A673 (cell line): ENCODE data around the gene SPATS2L. TPM values are rescaled to one million over a fixed set of nuclear protein-coding genes. Genes with fewer than 3 reads are reported as not detected.

Source experiments
- BruUV-seq: library from RNA; stranded (reverse); fragments of 400-500 nt; replicated peaks from 2 replicates; lab custom pipeline; 2021; lab: Mats Ljungman, UMichigan
- CTCF ChIA-PET: fragments of 300-600 bp; sonication (Branson Sonifier 250); formaldehyde crosslinking; loops from one replicate; lab custom pipeline; 2022; ENCODE audit warnings: antibody characterized with exemption; lab: Charles Lee
- POLR2A ChIA-PET: fragments of 300-600 bp; sonication (Branson Sonifier 250); formaldehyde crosslinking; loops from one replicate; lab custom pipeline; 2022; ENCODE audit warnings: antibody characterized with exemption; ENCODE audit not compliant: low non-redundant PET; lab: Charles Lee
- DNase-seq: peaks from one replicate; pipeline ENCODE4 v3.0.0-alpha.2; 2015; ENCODE audit warnings: low spot score
- H3K27ac ChIP-seq: fragments of 200-600 bp; sonication (generic); 2 replicates; pipeline ENCODE4 v1.5.1; 2016; ENCODE audit warnings: mixed run types, low read depth, mild to moderate bottlenecking, mixed read lengths, antibody characterized with exemption, low read length; ENCODE audit not compliant: poor library complexity, severe bottlenecking
- H3K27me3 ChIP-seq: fragments of 200-600 bp; sonication (generic); replicated peaks from 2 replicates; pipeline ENCODE4 v1.6.1; 2017; ENCODE audit warnings: mixed run types, low read depth, mild to moderate bottlenecking, mixed read lengths, antibody characterized with exemption, low read length; ENCODE audit not compliant: insufficient read depth, poor library complexity
- H3K36me3 ChIP-seq: fragments of 200-600 bp; sonication (generic); 2 replicates; pipeline ENCODE4 v1.6.1; 2016; ENCODE audit warnings: mixed run types, mild to moderate bottlenecking, mixed read lengths, antibody characterized with exemption, low read length; ENCODE audit not compliant: insufficient read depth, poor library complexity, severe bottlenecking
- H3K4me1 ChIP-seq: fragments of 200-600 bp; sonication (generic); 2 replicates; pipeline ENCODE4 v1.6.1; 2017; ENCODE audit warnings: mixed run types, mild to moderate bottlenecking, mixed read lengths, antibody characterized with exemption, low read length; ENCODE audit not compliant: insufficient read depth, poor library complexity, severe bottlenecking
- H3K4me3 ChIP-seq: fragments of 200-600 bp; sonication (generic); 2 replicates; pipeline ENCODE4 v1.5.1; 2016; ENCODE audit warnings: low read depth, mixed run types, mild to moderate bottlenecking, mixed read lengths, low read length; ENCODE audit not compliant: poor library complexity, severe bottlenecking
- H3K9me3 ChIP-seq: fragments of 200-600 bp; sonication (generic); 2 replicates; pipeline ENCODE4 v1.6.1; 2016; ENCODE audit warnings: mixed run types, low read depth, mild to moderate bottlenecking, mixed read lengths, antibody characterized with exemption, low read length; ENCODE audit not compliant: poor library complexity, severe bottlenecking
- EZH2 ChIP-seq: fragments of 200-600 bp; sonication (generic); IDR thresholded peaks from 2 replicates; pipeline ENCODE4 v1.6.1; 2017; ENCODE audit warnings: borderline replicate concordance, low read depth, mild to moderate bottlenecking, mixed read lengths, antibody characterized with exemption, low read length; ENCODE audit not compliant: poor library complexity, severe bottlenecking
- intact Hi-C: fragments of 100-400 bp; cut with micrococcal nuclease; formaldehyde crosslinking; loops from one replicate; pipeline ENCODE4 v1.10.0; 2022; ENCODE audit not compliant: unreplicated experiment
- total RNA-seq: library from RNA; stranded (reverse); gene quantifications from 2 replicates; pipeline ENCODE4 v1.2.3, GENCODE V29; 2021
- TF ChIP-seq, protein P1 (sequence below): fragments of 300-800, 200-600 bp; sonication (generic); conservative IDR thresholded peaks from 2 replicates; pipeline ENCODE4 v1.5.1; 2017; ENCODE audit warnings: low read depth, mild to moderate bottlenecking, antibody characterized with exemption, low read length, moderate library complexity, mixed read lengths

SPATS2L gene
- total RNA-seq, 1 experiment from 2014 or later: 10.0 TPM

DNA sequence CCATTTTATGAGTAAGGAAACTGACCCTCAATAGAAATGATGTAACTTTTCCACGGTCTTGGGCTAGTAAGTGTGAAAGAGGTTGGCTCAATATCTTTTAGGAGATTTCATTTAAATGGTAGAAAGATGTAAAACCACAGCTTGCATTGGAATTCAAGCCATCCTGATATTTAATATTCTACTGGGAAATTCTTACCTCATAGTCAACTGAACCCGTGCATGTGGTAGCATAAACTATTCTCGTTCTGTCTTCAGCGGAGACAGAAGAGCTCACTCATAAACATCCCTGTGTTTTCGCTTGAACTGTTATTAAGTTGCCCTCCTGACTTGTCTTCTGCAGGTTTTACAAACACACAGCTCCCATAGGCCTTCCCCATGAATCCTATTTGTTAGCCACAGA lies 8.5 kb upstream of the SPATS2L start:
- no peak for DNase-seq
- ChIA-PET POLR2A (no interaction called here), CTCF (no interaction called here)
- no TSS peak for BruUV-seq
- no peaks in the 10 kb centered on the region for H3K9me3 ChIP-seq
- H3K27me3 ChIP-seq: peaks cover 6% of the 10 kb centered on the region
- H3K4me1 ChIP-seq: no peaks in the 10 kb centered on the region
- no peak overlapping the region for H3K27ac ChIP-seq
- no peak for TF ChIP-seq EZH2
- TF ChIP-seq, protein P1, sequence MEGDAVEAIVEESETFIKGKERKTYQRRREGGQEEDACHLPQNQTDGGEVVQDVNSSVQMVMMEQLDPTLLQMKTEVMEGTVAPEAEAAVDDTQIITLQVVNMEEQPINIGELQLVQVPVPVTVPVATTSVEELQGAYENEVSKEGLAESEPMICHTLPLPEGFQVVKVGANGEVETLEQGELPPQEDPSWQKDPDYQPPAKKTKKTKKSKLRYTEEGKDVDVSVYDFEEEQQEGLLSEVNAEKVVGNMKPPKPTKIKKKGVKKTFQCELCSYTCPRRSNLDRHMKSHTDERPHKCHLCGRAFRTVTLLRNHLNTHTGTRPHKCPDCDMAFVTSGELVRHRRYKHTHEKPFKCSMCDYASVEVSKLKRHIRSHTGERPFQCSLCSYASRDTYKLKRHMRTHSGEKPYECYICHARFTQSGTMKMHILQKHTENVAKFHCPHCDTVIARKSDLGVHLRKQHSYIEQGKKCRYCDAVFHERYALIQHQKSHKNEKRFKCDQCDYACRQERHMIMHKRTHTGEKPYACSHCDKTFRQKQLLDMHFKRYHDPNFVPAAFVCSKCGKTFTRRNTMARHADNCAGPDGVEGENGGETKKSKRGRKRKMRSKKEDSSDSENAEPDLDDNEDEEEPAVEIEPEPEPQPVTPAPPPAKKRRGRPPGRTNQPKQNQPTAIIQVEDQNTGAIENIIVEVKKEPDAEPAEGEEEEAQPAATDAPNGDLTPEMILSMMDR: no peak
- H3K4me3 ChIP-seq: no peak overlapping the region
- intact Hi-C loops: no loop called here
- H3K36me3 ChIP-seq: no peaks in the 10 kb centered on the region

DNA sequence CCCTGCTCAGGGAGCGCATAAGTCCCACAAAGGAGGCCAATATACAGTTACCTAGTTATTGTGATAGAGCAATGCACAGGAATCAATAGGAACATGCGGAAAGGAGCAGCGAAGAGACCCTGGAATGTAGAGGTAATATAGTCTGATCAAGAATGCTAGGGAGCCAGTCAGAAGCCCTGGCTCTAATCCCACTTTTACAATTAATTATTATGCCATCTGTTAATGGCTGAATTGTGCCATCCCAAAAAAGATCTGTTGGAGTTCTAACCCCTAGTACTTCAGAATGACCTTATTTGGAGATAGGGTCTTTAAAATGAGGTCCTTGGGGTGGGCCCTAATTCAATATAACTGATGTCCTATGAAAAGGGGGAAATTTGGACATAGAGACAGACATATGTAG lies 7.7 kb upstream of the SPATS2L start:
- Histone ChIP-seq H3K36me3 (no peaks in the 10 kb centered on the region), H3K27me3 (peaks cover 5% of the 10 kb centered on the region), H3K9me3 (no peaks in the 10 kb centered on the region), H3K27ac (no peak overlapping the region), H3K4me1 (no peaks in the 10 kb centered on the region), H3K4me3 (no peak overlapping the region)
- ChIA-PET CTCF (no interaction called here), POLR2A (no interaction called here)
- TF ChIP-seq, protein P1: no peak
- no peak for TF ChIP-seq EZH2
- no TSS peak for BruUV-seq
- DNase-seq: no peak
- intact Hi-C loops: no loop called here

DNA sequence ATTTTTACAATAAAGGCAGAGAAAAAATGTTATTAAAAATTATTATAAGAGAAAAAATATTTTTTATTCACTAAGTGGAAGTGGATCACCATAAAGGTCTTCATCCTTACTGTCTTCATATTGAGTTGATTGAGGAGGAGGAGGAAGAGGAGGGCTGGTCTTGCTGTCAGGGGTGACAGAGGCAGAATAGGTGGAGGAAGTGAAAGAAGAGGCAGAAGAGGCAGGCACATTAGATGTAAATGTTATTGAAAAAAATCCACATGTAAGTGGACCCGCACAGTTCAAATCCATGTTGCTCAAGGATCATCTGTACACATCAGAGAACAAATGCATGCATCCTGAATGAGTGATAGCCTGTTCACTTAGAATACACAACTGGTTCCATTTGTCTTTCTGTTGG lies 6.4 kb upstream of the SPATS2L start:
- intact Hi-C loops: no loop called here
- H3K27ac ChIP-seq: no peak overlapping the region
- no TSS peak for BruUV-seq
- TF ChIP-seq, protein P1: no peak
- TF ChIP-seq EZH2: no peak
- ChIA-PET POLR2A (no interaction called here), CTCF (no interaction called here)
- no peaks in the 10 kb centered on the region for H3K27me3 ChIP-seq
- H3K4me3 ChIP-seq: no peak overlapping the region
- H3K4me1 ChIP-seq: no peaks in the 10 kb centered on the region
- DNase-seq: no peak
- H3K9me3 ChIP-seq: no peaks in the 10 kb centered on the region
- H3K36me3 ChIP-seq: no peaks in the 10 kb centered on the region
